H7 (cell line): Measurements from ENCODE around the gene PLEKHB1. TPM values are rescaled to one million over a fixed set of nuclear protein-coding genes. Genes with fewer than 3 reads are reported as not detected.
A peak's percentile ranks its signal among the peaks of the same experiment; 100 is the strongest.

Experiments
- DNase-seq: peaks from one replicate; pipeline ENCODE4 v3.0.0; 2012
- H3K27me3 ChIP-seq: 2 replicates; pipeline ENCODE4 v1.6.0; 2011; ENCODE audit warnings: mild to moderate bottlenecking, low read length; ENCODE audit not compliant: control insufficient read depth, insufficient read depth
- H3K36me3 ChIP-seq: replicated peaks from 2 replicates; pipeline ENCODE4 v1.5.1; 2011; ENCODE audit warnings: low read length; ENCODE audit not compliant: control insufficient read depth, insufficient read depth
- H3K4me3 ChIP-seq: 2 replicates; pipeline ENCODE4 v1.5.1; 2011; ENCODE audit warnings: low read depth, mild to moderate bottlenecking, control low read depth, low read length, moderate library complexity; ENCODE audit not compliant: insufficient read depth
- total RNA-seq: library from RNA; depleted of rRNA; stranded (reverse); fragments of >200 nt; shearing (Covaris generic); gene quantifications from 2 replicates; pipeline ENCODE4 v1.2.3, GENCODE V29; 2014

The PLEKHB1 gene
- total RNA-seq, 1 experiment from 2014 or later = 5.8 TPM

GRCh38 chr11:73636249-73636648 is 10.1 kb upstream of the PLEKHB1 start:
- DNase-seq = no peak
- H3K36me3 ChIP-seq = no peaks in the 10 kb centered on the region

GRCh38 chr11:73637012-73637411 is 9.4 kb upstream of the PLEKHB1 start:
- Histone ChIP-seq H3K36me3 (no peaks in the 10 kb centered on the region), H3K4me3 (no peak overlapping the region), H3K27me3 (peaks cover 9% of the 10 kb centered on the region; the same call in 1 of the 2 replicates)
- DNase-seq = no peak

More at GRCh38 chr11:73636249-73636648, 10.1 kb upstream of the PLEKHB1 start:
- Histone ChIP-seq H3K27me3 (peaks cover 11% of the 10 kb centered on the region; the same call in 1 of the 2 replicates), H3K4me3 (no peak overlapping the region)

GRCh38 chr11:73640592-73640991 is 5.8 kb upstream of the PLEKHB1 start:
- Histone ChIP-seq H3K27me3 (peaks cover 10% of the 10 kb centered on the region), H3K36me3 (no peaks in the 10 kb centered on the region), H3K4me3 (no peak overlapping the region)
- no peak for DNase-seq

GRCh38 chr11:73641668-73642067 is 4.7 kb upstream of the PLEKHB1 start:
- no peaks in the 10 kb centered on the region for H3K36me3 ChIP-seq
- DNase-seq = no peak
- H3K27me3 ChIP-seq = peaks cover 20% of the 10 kb centered on the region
- no peak overlapping the region for H3K4me3 ChIP-seq

- peak; percentile 74 for DNase-seq
- peak overlapping the region; percentile 50 for H3K4me3 ChIP-seq
- H3K36me3 ChIP-seq = no peaks in the 10 kb centered on the region
- H3K27me3 ChIP-seq = peaks cover 27% of the 10 kb centered on the region
These were observed 1.0 kb upstream of the PLEKHB1 start for GRCh38 chr11:73645121-73645969.

GRCh38 chr11:73647459-73648100 is 1.2 kb downstream of the PLEKHB1 start:
- Histone ChIP-seq H3K36me3 (no peaks in the 10 kb centered on the region), H3K4me3 (peak overlapping the region; percentile 59), H3K27me3 (peaks cover 29% of the 10 kb centered on the region)
- peak; percentile 98 for DNase-seq

GRCh38 chr11:73648121-73648520 is 1.7 kb downstream of the PLEKHB1 start:
- no peak overlapping the region for H3K4me3 ChIP-seq
- H3K36me3 ChIP-seq = no peaks in the 10 kb centered on the region
- peaks cover 30% of the 10 kb centered on the region for H3K27me3 ChIP-seq
- DNase-seq = peak; percentile 28

GRCh38 chr11:73648571-73649046 is 2.2 kb downstream of the PLEKHB1 start:
- H3K27me3 ChIP-seq = peaks cover 32% of the 10 kb centered on the region
- peak; percentile 39 for DNase-seq
- no peak overlapping the region for H3K4me3 ChIP-seq
- no peaks in the 10 kb centered on the region for H3K36me3 ChIP-seq

GRCh38 chr11:73649206-73649605 is 2.8 kb downstream of the PLEKHB1 start:
- no peak for DNase-seq
- no peak overlapping the region for H3K4me3 ChIP-seq
- no peaks in the 10 kb centered on the region for H3K36me3 ChIP-seq
- H3K27me3 ChIP-seq = peaks cover 34% of the 10 kb centered on the region

GRCh38 chr11:73650400-73650799 is 4.0 kb downstream of the PLEKHB1 start:
- DNase-seq = no peak
- Histone ChIP-seq H3K27me3 (peaks cover 29% of the 10 kb centered on the region), H3K36me3 (no peaks in the 10 kb centered on the region), H3K4me3 (no peak overlapping the region)

GRCh38 chr11:73651252-73651651 is 4.9 kb downstream of the PLEKHB1 start:
- H3K27me3 ChIP-seq = peaks cover 20% of the 10 kb centered on the region
- DNase-seq = peak; percentile 19
- no peaks in the 10 kb centered on the region for H3K36me3 ChIP-seq
- H3K4me3 ChIP-seq = no peak overlapping the region

- no peak overlapping the region for H3K4me3 ChIP-seq
- peaks cover 16% of the 10 kb centered on the region; the same call in 1 of the 2 replicates for H3K27me3 ChIP-seq
- no peak for DNase-seq
- H3K36me3 ChIP-seq = no peaks in the 10 kb centered on the region
These were observed 5.3 kb downstream of the PLEKHB1 start for GRCh38 chr11:73651661-73652045.

- peak; percentile 75 for DNase-seq
- Histone ChIP-seq H3K4me3 (no peak overlapping the region), H3K27me3 (peaks cover 15% of the 10 kb centered on the region; the same call in 1 of the 2 replicates), H3K36me3 (no peaks in the 10 kb centered on the region)
These were observed 5.8 kb downstream of the PLEKHB1 start for GRCh38 chr11:73652046-73652730.

GRCh38 chr11:73652856-73653559 is 6.6 kb downstream of the PLEKHB1 start:
- DNase-seq = no peak
- Histone ChIP-seq H3K36me3 (no peaks in the 10 kb centered on the region), H3K27me3 (peaks cover 16% of the 10 kb centered on the region; the same call in 1 of the 2 replicates), H3K4me3 (no peak overlapping the region)
